GM19467 (cell line): ENCODE data around the gene IGSF9B.

Experiments
- ATAC-seq: cut with Tn5 transposase; IDR thresholded peaks from one replicate; pipeline ENCODE4 v1.9.1; 2021; ENCODE audit warnings: mild to moderate bottlenecking, moderate library complexity; ENCODE audit not compliant: unreplicated experiment

IGSF9B gene

DNA sequence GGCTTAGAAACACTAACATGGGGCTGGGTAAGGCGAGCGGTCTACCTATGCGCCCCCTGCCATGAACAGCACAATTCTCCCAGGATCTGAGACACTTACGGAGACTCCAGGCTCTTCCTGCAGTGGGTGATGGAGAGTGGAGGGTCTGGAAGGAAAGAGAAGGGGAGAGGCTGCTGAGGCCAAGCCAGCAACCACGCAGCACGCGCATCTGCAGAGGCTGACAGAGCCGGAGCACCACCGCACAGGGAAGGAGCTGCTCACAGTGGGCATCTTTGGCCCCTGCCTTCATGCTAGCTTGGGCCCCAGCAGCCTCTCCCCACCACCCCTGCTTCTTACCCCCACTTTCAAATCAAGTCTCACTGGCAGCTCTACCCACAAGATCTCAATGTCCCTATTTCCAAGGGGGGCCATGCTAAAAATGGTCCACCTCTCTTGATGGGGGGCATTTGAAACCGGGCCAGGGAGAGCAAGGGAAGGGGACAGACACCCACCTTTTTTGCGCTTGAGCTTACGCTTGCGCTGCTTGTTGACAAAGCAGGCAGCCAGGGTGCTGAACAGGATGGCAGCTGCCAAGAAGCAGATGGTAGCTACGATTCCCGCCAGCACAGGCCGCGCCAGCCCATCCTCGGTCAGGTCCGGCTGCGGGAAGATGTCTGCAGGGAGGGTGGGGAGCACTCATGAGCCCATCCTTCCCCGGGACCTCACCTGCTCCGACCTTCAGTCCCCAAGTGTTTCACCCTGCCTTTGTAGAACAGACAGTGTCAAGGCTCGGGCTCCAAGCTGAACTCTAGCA, 34.5 kb downstream of the IGSF9B start:
- ATAC-seq: no peak

DNA sequence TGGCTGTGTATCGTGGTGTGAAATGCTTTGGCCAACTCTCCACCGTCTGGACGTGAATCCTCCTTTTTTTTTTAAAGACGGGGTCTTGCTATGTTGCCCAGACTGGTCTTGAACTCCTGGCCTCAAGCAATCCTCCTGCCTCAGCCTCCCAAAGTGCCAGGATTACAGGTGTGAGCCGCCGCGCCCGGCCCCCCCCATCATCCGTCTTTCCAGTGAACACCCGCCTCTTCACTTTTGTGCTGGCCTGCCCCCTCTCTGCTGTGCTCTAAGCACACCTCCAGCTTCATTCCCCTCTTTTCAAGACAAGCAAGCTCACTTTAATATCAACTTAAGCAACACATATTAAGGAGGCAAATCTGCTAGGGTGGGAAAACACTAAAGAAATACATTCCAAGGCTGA, 35.3 kb downstream of the IGSF9B start:
- ATAC-seq: no peak

DNA sequence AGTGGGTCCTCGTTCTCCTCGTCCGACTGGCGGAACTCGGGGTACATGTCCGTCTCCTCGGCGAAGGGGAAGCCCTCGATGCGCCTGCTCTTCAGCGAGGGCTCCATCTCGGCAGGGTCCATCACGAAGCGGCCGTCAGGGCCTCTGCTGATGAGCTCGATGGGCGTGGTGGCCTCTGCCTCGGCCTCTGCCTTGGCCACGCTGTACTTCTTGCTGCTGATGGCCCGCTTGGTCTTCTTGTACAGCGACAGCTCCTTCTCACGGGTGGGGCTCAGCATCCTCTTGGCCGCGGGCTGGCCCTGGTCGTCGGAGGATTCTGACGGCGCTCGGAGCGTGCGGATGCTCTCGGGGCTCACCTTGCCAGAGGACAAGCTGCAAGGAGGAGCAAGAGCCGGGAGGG, 35.7 kb downstream of the IGSF9B start:
- ATAC-seq: no peak

DNA sequence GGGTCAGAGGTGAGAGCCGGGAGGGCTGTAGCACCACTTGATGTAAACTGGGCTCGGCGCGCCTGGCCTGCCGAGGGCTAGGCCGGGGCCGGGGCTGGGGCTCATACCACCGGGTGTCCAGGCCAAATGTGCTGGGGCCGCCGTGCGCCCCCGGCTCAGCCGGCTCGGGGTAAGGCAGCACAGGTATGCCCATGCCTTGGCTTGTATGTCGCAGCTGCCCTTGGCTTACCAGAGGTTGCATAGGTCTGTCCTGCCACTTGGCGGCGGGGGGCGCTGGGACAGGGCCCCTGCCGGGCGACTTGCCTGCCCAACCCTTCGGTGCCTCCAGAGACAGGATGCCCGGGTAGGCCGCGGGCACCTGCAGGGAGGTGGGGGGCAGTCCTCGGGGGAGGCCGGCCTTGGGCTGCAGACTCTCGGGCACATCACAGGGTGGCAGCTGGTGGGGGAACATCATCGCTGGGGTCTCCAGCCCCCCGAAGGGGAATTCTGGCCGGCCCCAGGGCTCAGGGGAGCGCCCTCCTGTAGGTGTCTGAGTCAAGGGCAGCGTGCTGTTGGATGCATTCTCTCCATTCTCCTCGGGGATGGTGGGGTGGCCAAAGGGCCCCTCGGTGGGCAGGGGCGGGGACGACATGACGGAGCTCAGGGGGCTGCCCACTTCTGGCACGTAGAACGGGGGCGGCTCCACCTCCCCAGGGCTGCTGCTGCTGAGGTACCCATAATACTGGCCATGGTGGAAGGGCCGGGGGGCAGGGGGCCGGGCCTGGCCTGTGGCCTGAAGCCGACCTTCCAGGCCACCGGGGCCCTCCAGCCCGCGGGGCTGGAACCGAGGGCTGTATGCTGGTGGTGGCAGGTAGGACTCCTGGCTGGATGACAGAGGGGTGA, 36.4 kb downstream of the IGSF9B start:
- no peak for ATAC-seq

DNA sequence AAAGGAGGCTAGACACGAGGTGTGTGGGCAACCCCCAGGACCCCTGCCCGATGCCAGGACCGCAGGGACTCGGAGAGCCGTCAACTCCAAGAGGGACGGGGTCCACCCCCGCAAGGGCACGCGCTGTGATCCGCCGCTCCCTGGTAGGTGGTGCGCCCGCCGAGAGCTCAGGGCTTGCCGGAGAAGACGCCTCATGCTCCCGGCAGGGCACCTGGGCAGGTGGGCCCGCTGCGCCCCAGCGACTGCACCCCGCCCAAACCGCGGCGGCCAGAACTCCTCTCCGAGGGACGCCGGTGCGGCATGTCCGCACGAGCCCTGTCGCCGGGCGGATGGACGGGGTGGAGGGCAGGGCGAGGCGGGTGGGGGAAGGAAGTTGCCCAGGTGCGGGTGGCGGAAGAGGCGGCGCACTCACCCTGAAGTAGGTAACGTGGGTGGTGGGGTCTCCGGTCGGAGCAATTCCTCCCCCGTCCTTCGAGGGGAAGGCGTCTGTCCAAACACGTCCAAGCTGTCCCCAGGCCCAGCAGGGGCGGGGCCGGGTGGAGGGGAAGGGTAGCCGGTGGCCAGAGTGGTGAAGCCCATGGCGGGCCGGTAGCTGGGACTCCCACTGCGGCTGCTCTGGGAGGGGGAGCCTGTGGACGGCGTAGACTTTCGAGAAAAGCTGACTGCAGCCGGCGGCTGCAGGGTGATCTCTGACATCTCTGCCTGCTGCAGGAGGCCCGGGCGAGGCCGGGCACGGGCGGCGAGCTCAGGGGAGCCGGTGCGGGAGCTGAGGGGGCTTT, 37.2 kb downstream of the IGSF9B start:
- no peak for ATAC-seq

DNA sequence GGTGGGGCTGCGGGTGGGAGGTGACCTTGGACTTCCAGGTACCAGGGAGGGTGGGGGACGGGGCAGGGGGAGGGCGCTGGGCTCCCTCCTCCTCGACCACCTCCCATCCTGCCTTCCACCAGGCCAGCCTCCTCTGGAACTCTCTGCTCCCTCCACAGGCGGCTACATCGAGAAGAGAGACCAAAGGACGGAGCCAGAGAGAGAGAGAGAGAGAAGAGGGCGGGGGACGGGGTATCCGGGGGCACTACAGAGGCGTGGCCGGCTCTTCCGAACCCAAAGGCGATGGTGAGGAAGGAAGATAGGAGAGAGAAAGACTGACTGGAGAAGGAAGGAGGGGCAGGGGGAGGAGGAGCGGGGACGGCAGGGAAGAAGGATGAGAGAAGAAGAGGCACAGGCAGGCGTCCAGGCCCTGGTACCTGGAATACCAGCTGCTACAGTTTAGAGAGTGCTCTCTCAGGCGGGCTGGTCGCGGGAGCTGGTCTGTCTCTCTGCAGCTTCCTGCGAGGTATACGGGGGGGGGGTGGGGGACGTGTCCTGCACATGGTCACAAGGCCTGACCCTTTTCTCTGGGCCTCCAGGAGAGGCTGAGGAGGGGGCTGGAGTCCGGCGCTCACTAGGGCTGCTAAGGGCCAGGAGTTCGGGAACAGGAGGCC, 38.0 kb downstream of the IGSF9B start:
- no peak for ATAC-seq

DNA sequence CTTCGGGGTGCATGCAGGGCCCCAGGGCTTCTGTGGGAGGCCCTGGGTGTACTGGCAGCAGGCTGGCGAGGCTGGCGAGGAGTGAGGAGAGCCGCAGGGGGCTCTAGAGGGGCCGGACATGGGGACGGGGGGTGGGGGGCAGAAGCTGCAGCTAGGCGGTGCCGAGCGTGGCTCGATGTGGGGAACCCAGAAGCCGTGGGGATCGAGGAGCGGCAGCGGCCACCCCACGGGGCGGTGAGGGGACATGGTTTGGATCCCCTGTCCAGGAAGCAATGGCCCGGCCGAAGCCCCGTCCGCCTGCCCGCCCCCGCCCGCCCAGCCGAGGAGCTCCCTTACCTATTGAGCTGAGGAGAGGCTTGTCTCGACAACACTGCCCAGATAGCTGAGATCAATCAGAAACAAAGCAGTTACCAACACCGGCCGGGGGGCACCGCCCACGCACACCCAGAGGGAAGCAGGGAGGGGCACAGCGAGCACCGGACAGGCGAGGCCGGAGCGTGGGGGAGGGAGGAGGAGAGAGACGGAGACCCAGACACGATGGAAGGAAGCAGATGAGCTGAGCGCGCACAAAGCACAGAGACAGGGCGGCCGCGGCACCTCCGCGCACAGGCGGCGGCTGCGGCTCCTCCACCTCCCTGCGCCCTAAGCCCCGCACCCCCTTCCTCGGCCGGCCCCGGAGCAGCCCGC, 38.7 kb downstream of the IGSF9B start:
- ATAC-seq: no peak

DNA sequence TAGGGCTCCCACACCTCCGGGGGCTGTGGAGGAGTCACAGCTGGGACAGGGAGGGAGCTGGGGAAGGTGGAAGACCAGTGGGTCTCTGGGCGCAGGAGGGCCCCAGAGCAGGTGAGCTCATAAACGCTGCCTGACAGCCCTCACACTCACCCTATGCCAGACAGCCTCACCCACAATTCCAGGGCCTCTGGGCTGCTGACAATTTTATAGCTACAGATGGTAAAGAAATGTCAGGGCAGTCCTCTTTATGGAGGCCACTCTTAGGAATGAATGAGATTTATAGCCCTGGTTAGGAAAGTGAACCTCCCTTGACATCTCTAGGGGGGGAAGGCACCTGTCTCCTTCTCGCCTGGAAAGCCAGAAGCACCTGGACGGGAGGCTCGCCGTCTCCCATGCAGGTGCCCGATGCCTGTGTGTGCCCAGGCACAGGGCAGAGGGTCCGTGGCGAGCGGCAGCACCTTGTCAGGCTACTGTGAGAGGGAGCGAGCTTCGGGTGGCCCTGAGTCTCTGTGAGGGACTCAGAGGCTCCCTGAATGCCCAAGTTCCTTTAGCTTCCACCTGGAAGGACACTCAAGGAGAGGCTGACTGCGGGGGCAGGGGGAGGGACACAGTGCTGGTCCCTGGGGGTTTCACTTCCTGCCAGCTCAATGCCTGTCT, 39.9 kb downstream of the IGSF9B start:
- ATAC-seq: no peak

DNA sequence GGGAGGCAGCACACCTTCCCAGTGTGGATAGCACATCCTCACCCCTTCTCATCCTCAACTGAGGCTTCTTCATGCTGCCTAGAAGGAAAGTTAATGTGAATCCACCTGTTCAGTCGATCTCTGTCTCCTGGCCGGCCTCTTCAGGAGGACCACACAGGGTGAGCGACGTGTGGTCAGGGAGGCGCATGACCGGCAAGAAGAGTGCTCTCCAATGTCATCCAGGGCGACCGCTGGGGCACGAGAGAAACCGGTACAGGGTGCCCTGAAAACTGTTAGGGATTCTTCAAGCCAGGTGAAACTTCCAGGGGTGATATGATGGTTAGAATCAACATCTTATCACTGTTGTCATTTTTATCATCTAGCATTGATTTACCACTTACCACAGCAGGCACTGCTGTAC, 43.0 kb downstream of the IGSF9B start:
- no peak for ATAC-seq

DNA sequence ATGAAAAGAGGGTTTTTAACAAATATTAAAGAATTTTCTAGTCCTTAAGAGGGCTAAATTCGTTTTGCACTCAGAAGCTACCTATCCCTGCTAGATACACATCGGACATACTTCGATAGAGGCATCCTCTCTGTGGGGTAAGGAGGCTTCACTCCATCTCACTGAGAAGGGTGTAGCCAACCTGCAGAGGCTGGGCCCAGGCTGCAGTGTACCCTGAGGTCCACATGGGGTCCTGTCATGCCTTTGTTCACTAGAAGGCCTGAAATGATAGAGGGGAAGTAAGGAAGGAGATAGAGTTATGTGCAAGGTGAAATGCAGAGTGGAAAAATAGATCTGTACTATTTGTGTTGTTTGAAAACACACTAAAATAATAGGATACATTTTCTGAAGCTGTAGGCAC, 45.6 kb downstream of the IGSF9B start:
- no peak for ATAC-seq

DNA sequence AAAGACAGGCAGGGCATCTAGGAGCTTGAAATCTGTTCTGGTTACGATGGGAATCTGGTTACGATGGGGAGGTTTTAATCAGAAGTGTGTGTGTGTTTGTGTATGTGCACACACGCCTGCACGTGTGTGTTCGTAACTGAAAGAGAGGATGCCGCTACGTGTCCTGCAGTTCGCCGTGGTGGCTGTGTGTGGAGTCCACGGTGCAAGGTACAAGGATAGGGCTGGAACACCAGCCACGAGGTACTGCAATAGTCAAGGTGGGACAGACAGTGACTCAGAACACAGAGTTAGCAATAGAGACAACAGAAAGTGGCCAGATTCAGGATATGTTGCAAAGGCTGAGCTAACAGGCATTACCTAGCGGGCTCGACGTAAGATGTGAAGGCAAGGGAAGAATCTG, 46.7 kb downstream of the IGSF9B start:
- ATAC-seq: no peak

DNA sequence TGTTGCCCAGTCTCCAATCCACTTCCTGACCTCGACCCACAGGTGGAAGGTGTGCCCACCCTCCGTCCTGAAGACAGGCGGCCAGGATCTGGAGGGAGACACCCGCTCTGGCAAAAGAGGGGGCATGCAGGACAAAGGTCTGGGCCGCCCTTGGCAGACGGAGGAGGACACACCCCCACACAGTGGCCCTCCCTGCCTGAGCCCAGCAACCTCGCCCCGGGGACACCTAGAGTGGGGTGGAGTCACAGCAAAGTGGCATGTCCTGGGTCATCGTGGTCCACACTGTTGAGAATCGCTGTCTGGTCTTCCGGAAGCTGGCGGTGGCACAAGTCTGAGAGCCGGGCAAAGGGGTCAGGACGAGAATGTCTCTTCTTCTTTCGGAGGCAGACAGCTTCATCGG, 47.9 kb downstream of the IGSF9B start:
- no peak for ATAC-seq

DNA sequence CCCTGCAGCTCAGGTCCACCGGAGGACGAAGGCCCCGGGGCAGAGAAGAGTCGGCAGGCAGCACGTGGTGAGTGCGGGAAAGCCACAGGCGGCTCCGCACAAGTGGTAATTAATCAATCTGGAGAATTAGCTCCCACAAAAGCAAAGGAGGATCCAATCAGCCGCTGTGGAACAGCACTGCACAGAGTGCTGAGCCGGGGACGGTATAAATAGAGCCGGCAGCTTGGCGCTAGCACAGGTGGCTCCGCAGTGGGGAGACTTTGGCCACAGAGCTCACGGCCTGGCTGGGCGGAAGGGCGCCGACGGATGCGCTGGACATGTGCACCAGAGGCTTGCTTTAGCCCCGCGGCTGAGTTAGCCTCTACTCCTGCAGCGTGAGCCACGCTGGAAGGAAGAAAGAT, 48.9 kb downstream of the IGSF9B start:
- no peak for ATAC-seq

DNA sequence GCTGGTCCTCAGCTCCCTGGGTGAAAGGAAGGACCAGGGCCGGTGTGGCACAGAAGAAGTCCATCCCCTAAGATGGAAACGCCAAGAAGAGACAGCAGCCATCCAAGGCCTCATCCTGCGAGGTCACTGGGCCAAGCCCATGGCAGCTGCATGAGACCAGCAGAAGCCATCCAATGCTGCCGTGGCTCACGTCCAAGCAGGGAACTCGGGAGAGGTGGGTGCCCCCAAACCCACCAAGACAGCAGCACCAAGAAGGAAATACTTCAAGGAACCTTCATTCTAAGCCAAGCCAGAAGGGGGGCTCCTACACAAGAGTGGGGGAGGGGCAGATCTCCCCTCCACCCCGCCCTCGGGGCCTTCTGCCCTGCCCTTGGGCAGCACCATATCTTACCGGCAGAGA, 49.6 kb downstream of the IGSF9B start:
- no peak for ATAC-seq

DNA sequence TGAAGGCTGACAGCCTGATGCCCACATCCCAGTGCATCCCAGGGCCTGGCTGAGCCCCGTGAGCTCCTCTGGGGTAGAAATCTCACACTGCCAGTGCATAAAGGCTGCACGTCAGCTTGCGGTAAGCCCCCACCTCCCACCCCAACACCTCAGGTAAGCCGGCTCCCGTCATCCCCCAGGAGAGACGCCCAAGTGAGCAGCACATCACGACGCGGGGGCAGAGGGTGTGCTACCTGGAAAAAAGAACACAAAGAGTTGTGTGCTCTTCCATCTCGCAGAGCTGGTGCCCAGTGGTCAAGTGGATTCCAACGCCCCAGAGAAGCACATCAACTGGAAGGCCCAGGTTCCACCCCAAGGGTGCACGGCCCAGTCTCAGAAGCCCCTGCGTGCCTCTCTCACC, 50.0 kb downstream of the IGSF9B start:
- no peak for ATAC-seq

DNA sequence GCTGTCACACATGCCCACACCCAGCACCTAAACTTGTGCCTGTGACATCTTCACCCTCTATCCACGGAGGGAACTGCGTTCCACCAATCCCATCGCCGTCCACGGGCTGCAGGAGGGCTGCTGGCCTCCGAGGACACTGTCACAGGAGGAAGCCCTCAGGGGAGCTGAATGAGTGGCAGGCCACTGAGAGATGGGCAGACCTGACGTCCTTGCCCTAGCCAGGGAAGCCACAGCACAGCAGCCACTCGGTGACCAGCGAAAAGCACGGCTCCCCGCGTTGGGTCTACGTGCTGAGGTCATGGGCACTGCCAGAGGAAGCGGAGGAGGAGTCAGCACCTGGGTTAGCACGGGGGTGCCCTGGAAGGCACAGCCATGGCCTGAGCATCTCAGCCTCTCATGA, 50.5 kb downstream of the IGSF9B start:
- ATAC-seq: no peak

DNA sequence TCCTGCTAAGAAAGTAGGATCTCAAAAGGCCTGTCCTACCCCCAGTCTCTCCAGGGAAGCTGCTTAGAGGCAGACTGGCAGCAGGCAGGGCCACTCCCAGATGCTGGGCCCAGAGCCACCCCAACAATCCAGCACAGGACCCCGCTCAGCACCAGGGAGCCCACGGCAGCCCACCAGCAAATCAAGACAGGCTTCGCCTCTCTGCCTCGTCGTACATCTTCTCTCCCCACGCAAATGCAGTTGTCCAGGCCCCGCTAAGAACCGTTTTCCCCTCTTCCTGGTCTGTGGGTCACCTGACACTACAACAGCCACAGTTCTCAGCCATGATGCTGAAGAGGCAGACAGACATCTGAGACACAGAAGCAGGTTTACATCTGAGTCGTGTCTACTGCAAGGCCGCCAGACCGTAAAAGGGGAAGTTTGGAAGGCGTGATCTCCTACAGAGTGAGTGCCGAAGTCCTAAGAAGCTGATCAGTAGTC, 51.1 kb downstream of the IGSF9B start:
- ATAC-seq: no peak

DNA sequence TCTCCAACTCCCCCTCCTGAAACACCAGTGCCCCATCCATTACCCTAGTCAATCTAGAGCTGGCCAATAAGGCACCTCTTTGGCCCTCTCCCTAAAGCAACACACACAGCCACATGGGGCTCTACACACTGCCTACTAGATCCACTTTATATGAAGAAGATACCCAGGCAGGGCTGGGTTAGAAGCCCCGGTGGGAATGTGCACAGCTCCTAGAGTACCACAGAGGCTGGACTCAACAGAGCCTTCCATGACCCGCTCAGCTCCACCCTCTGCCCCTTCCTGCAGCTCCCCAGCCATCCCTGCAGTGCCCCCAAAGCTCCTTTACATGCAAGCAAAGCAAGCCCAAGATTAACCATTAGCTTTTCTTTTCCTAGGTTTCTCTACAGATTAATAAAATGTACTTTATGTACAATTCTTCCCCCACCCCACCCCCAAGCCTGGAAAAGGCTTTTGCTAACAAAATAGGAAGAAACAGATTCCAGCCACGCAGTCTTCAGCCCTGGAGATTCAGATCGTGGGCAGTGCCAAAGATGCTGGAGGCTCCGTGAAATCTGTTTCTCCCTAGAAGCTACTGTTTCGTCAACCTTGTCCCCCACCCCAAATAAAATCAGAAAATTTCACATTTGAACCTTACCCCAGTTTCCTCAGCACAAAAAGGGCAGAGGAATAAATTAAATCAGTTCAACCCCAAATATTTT, 51.8 kb downstream of the IGSF9B start:
- no peak for ATAC-seq
